Left lung (tissue), 10 donors: Measurements from ENCODE around the gene BCL11A. TPM values are rescaled to one million over a fixed set of nuclear protein-coding genes. Genes with fewer than 3 reads are reported as not detected.

Experiments used
- ATAC-seq: fragments of 200-7000 bp; cut with Tn5 transposase; one replicate; pipeline ENCODE4 v1.9.1; 2020; ENCODE audit warnings: moderate library complexity
- DNase-seq, 4 donors: peaks; one replicate each; pipeline ENCODE4 v3.0.0-alpha.2; 2013 to 2020
- H3K27ac ChIP-seq, 2 donors: fragments of 200-600 bp; sonication (generic) in 1 of 2; one replicate each; pipeline versions ENCODE4 v1.5.0 to v1.8.0; 2020 to 2021
- H3K27me3 ChIP-seq, 2 donors: fragments of 200-600 bp; sonication (generic) in 1 of 2; one replicate each; pipeline versions ENCODE4 v1.5.0 to v1.8.0; 2020 to 2021
- H3K36me3 ChIP-seq, 2 donors: fragments of 200-600 bp; sonication (generic) in 1 of 2; one replicate each; pipeline versions ENCODE4 v1.5.0 to v1.8.0; 2020 to 2021
- H3K4me1 ChIP-seq, 2 donors: fragments of 200-600 bp; one replicate each; pipeline ENCODE4 v1.8.0; 2021
- H3K4me3 ChIP-seq, 2 donors: fragments of 200-600 bp; sonication (generic) in 1 of 2; one replicate each; pipeline versions ENCODE4 v1.5.0 to v1.8.0; 2020 to 2021; ENCODE audit warnings: mild to moderate bottlenecking in 1 of 2
- H3K9me3 ChIP-seq, 2 donors: fragments of 200-600 bp; sonication (generic) in 1 of 2; one replicate each; pipeline versions ENCODE4 v1.5.0 to v1.8.0; 2020 to 2021
- intact Hi-C, 2 donors: fragments of 100-400 bp; cut with DNase I; formaldehyde crosslinking; loops; one replicate each; pipeline versions ENCODE4 v1.11.2 to v1.14.2; 2022
- polyA plus RNA-seq, 6 donors: library from polyadenylated mRNA; unstranded; fragments of 120-200 nt; gene quantifications; one replicate each; pipeline ENCODE4 v1.2.1, GENCODE V29; 2013; ENCODE audit not compliant: insufficient read length in 6 of 6
- total RNA-seq, 2 donors: library from RNA; stranded (reverse); fragmentation: NEBNext Ultra II Directional; extraction: Animal tissue kit (Norgen Biotek cat#: 25700); gene quantifications; one replicate each; pipeline ENCODE4 v1.2.1, GENCODE V29; 2021
- TF ChIP-seq, protein P1 (sequence below), 2 donors: fragments of 200-600 bp; sonication (generic) in 1 of 2; IDR thresholded peaks; one replicate each; pipeline versions ENCODE4 v1.5.0 to v1.8.0; 2021; ENCODE audit warnings: antibody characterized with exemption in 2 of 2
- donor health status: DM: no; HTN: yes; CAD: no.
- donor health status: DM: no; HTN: no; CAD: no.

BCL11A gene
- total and polyA plus RNA-seq, 8 donors, result 4.0 to 33.5 (median 24.9) TPM

DNA sequence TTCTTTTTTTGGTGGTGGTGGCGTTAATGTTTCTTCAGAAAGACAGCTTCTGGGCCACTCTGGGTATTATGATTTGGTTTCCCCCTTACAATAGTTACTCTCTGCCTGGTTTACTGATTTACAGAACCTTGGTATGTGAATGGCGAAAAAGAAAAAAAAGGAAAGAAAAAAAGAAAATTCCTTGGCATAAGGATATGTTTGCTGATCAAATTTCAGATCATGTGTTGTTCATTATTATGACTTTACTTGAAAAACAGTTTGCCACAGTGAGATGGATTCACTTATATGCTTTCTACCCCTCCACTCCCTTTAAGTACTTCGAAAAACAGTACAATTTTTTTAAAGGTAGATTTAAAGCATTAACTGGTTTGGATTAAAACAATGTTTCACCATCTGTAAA is 21.0 kb downstream of the BCL11A start:
- H3K27me3 ChIP-seq, result peaks cover 0 to 39% of the 10 kb centered on the region in 2 donors
- no peak overlapping the region for H3K27ac ChIP-seq
- no peaks in the 10 kb centered on the region for H3K36me3 ChIP-seq
- DNase-seq (no peak), ATAC-seq (no peak)
- TF ChIP-seq, protein P1, sequence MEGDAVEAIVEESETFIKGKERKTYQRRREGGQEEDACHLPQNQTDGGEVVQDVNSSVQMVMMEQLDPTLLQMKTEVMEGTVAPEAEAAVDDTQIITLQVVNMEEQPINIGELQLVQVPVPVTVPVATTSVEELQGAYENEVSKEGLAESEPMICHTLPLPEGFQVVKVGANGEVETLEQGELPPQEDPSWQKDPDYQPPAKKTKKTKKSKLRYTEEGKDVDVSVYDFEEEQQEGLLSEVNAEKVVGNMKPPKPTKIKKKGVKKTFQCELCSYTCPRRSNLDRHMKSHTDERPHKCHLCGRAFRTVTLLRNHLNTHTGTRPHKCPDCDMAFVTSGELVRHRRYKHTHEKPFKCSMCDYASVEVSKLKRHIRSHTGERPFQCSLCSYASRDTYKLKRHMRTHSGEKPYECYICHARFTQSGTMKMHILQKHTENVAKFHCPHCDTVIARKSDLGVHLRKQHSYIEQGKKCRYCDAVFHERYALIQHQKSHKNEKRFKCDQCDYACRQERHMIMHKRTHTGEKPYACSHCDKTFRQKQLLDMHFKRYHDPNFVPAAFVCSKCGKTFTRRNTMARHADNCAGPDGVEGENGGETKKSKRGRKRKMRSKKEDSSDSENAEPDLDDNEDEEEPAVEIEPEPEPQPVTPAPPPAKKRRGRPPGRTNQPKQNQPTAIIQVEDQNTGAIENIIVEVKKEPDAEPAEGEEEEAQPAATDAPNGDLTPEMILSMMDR (IDR thresholded peaks at IDR 0.05), result no peak
- no peak overlapping the region for H3K4me3 ChIP-seq
- H3K9me3 ChIP-seq, result no peaks in the 10 kb centered on the region
- intact Hi-C loops, result no loop called here
- peaks cover 0 to 55% of the 10 kb centered on the region in 2 donors for H3K4me1 ChIP-seq

DNA sequence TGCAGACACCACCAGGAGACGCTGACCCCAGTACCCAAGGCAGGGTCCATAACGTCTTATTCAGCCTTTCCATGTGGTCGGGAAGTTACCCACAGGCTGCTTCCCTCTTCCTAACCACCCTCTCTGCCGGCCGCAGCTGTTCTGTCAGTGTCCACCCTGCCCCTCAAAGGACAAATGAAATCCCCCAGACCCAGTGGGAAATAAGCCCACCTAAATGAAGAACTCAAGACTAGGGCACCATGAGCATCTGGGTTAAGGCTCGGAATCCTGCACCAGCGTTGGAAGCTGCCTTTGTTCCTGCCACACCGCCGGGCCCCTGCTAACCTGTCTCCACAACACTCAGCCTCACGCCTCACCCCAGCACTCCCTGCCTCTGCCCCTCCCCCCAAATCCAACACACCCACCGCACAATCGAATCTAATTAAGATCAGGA is 21.7 kb downstream of the BCL11A start:
- Histone ChIP-seq H3K4me1 (peaks cover 0 to 62% of the 10 kb centered on the region in 2 donors), H3K27me3 (peaks cover 0 to 39% of the 10 kb centered on the region in 2 donors), H3K9me3 (no peaks in the 10 kb centered on the region), H3K4me3 (no peak overlapping the region), H3K36me3 (no peaks in the 10 kb centered on the region), H3K27ac (no peak overlapping the region)
- TF ChIP-seq, protein P1 (IDR thresholded peaks at IDR 0.05), result no peak
- DNase-seq, result peak in 1 of 4 donors; percentile 61
- intact Hi-C loops, result no loop called here
- no peak for ATAC-seq

DNA sequence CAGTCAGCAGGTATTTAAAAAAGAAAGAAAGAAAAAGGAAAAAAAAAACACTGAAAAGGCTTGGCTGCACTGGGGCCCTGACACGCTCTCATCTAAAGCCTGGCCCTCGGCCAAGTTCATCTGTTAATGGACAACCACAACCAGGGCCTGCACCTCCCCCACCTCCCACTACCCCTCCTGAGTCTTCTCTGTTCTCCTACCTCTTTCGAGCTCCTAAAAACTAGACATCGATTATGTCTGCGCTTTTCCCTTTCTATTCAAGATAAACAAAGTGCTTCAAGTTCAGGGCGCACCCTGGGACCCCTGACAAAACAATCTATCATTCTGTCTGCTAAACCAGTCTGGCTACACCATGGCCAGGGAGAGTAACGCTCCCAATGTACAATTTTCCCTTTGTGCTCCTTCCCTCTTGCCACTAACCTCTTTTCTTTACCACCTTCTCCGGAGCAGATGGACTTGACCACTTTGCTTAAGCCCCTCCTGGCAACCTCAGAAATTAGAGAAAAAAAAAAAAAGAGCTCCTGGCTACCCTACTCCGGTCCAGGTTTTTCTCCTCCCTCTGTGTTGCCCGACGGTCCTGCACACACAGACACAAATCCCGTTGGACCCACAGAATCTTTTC is 22.7 kb downstream of the BCL11A start:
- DNase-seq, result peak; percentile 56 to 81 (median 78)
- peak; percentile 79 for ATAC-seq
- Histone ChIP-seq H3K36me3 (no peaks in the 10 kb centered on the region), H3K27ac (no peak overlapping the region), H3K27me3 (peaks cover 0 to 39% of the 10 kb centered on the region in 2 donors), H3K9me3 (no peaks in the 10 kb centered on the region), H3K4me3 (no peak overlapping the region), H3K4me1 (peaks cover 0 to 65% of the 10 kb centered on the region in 2 donors)
- TF ChIP-seq, protein P1 (IDR thresholded peaks at IDR 0.05), result no peak
- intact Hi-C loops, result no loop called here

DNA sequence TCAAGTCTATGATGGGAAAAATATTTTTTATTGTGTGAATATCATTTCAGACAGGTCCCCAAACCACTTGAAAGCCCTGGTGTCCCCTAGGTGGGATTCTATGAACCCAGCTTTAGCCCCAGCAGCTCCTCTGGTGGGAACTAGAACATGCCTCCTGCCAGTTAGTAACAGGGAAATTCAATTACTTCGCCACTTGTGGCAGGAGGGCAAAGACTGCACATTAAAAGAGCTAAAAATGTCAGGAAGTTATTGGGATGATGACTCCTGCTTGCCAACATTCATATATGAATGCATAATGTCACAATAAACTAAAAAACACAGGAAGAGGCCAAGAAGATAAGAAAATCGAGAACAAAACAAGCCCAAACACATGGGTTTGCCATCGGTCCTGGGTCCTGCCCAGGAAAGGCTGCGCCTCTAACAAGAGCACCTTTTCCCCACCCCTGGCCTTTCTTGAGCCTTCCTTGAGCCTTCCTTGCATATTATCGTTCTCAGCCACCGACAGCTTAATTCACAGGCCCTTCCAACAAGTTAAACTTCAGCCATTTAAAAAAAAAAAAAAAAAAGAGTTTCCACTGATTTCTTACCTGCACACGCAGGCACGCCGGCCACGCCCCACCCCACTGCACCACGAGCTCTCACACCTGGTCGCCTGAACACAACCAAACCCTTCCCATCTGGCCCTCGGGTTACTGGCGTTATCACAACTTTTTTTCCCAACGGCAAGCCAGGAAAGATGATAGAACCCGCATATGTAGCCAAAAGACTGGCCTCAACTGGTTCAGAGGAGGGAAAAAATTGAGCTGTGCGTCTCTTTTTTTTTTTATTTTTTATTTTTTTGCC is 23.4 kb downstream of the BCL11A start:
- Histone ChIP-seq H3K9me3 (no peaks in the 10 kb centered on the region), H3K36me3 (no peaks in the 10 kb centered on the region), H3K27ac (peak overlapping the region in 1 of 2 donors; percentile 40), H3K4me3 (no peak overlapping the region), H3K4me1 (peaks cover 0 to 65% of the 10 kb centered on the region in 2 donors), H3K27me3 (peaks cover 0 to 44% of the 10 kb centered on the region in 2 donors)
- TF ChIP-seq, protein P1 (IDR thresholded peaks at IDR 0.05), result no peak
- intact Hi-C loops, result no loop called here
- DNase-seq (peak in 2 of 4 donors; percentile 41 to 47), ATAC-seq (peak; percentile 44)
